ENCODE measurements around the gene RGS2.

GRCh38 chr1:192803501-192803900 lies 5.3 kb upstream of the RGS2 start:
- TF ChIP-seq ZNF274 (IDR thresholded peaks at IDR 0.05; ENCODE audit: low read length) (no peak), ZNF274 (tag by site-specific recombination; IDR thresholded peaks at IDR 0.05; ENCODE audit: borderline replicate concordance) (no peak), CTCF (tag by site-specific recombination; IDR thresholded peaks at IDR 0.05) (no peak), ZNF580 (tag by site-specific recombination; IDR thresholded peaks at IDR 0.05) (no peak)

All from HEK293 (cell line).